WTC11 (cell line): ENCODE measurements around the gene TMEM17. TPM values are rescaled to one million over a fixed set of nuclear protein-coding genes. Genes with fewer than 3 reads are reported as not detected.

Experiments
- ATAC-seq: fragments of 200-7000 bp; cut with Tn5 transposase; 2 replicates; pipeline ENCODE4 v1.10.0; 2021; ENCODE audit warnings: mild to moderate bottlenecking, moderate library complexity
- CTCF ChIA-PET: fragments of 300-600 bp; sonication (Branson Sonifier 250); formaldehyde crosslinking; loops from one replicate; lab custom pipeline; 2021; ENCODE audit warnings: antibody characterized with exemption; lab: Charles Lee
- POLR2A ChIA-PET: fragments of 350-600 bp; sonication (Branson Sonifier 250); formaldehyde crosslinking; loops from one replicate; lab custom pipeline; 2021; ENCODE audit warnings: antibody characterized with exemption; lab: Charles Lee
- DNase-seq: peaks from one replicate; pipeline ENCODE4 v3.0.0; 2021; ENCODE audit warnings: low spot score
- H3K27ac Mint-ChIP-seq: 2 replicates; pipeline ENCODE4 v1.8.0; 2021; ENCODE audit warnings: mixed read lengths
- H3K27me3 Mint-ChIP-seq: 2 replicates; pipeline ENCODE4 v1.8.0; 2021; ENCODE audit warnings: low read depth, mild to moderate bottlenecking, moderate library complexity, mixed read lengths
- H3K36me3 Mint-ChIP-seq: 2 replicates; pipeline ENCODE4 v1.8.0; 2021; ENCODE audit warnings: mixed read lengths
- H3K4me1 Mint-ChIP-seq: 2 replicates; pipeline ENCODE4 v1.8.0; 2022; ENCODE audit warnings: mixed read lengths
- H3K4me3 Mint-ChIP-seq: 2 replicates; pipeline ENCODE4 v1.8.0; 2021; ENCODE audit warnings: mild to moderate bottlenecking, moderate library complexity, mixed read lengths
- H3K9me3 Mint-ChIP-seq: 2 replicates; pipeline ENCODE4 v1.8.0; 2021; ENCODE audit warnings: mixed read lengths
- AR ChIP-seq: fragments of 250-450 bp; sonication (Bioruptor Pico); IDR thresholded peaks from 2 replicates; pipeline ENCODE4 v1.9.0; 2021; ENCODE audit warnings: mild to moderate bottlenecking
- ATF3 ChIP-seq: sonication (generic); formaldehyde crosslinking; conservative IDR thresholded peaks from 2 replicates; pipeline ENCODE4 v1.8.1; 2022; ENCODE audit warnings: mild to moderate bottlenecking, missing genetic modification reagents
- CBFB ChIP-seq: sonication (generic); formaldehyde crosslinking; IDR thresholded peaks from 2 replicates; pipeline ENCODE4 v1.8.1; 2022; ENCODE audit warnings: mild to moderate bottlenecking, low read depth, missing genetic modification reagents
- CDX4 ChIP-seq: fragments of 250-450 bp; sonication (Bioruptor Pico); IDR thresholded peaks from 2 replicates; pipeline ENCODE4 v1.9.0; 2021; ENCODE audit warnings: moderate library complexity, mild to moderate bottlenecking, inconsistent platforms, borderline replicate concordance
- ELF4 ChIP-seq: sonication (generic); formaldehyde crosslinking; IDR thresholded peaks from 2 replicates; pipeline ENCODE4 v1.8.1; 2022; ENCODE audit warnings: low read depth, mild to moderate bottlenecking, moderate library complexity, missing genetic modification reagents
- ETV6 ChIP-seq: sonication (generic); formaldehyde crosslinking; IDR thresholded peaks from 2 replicates; pipeline ENCODE4 v1.8.1; 2022; ENCODE audit warnings: mild to moderate bottlenecking, missing genetic modification reagents
- FOXK1 ChIP-seq: sonication (generic); formaldehyde crosslinking; IDR thresholded peaks from 2 replicates; pipeline ENCODE4 v1.8.0; 2022; ENCODE audit warnings: mild to moderate bottlenecking, moderate library complexity, missing genetic modification reagents
- FOXP1 ChIP-seq: sonication (generic); formaldehyde crosslinking; IDR thresholded peaks from 2 replicates; pipeline ENCODE4 v1.8.0; 2022; ENCODE audit warnings: missing genetic modification reagents, mild to moderate bottlenecking, moderate library complexity, borderline replicate concordance
- GTF2I ChIP-seq: fragments of 250-450 bp; sonication (Bioruptor Pico); conservative IDR thresholded peaks from 2 replicates; pipeline ENCODE4 v1.4.0; 2021; ENCODE audit warnings: mild to moderate bottlenecking
- JAZF1 ChIP-seq: fragments of 250-450 bp; sonication (Bioruptor Pico); IDR thresholded peaks from 2 replicates; pipeline ENCODE4 v1.9.0; 2021; ENCODE audit warnings: moderate library complexity, mild to moderate bottlenecking, inconsistent platforms
- MLX ChIP-seq: sonication (generic); formaldehyde crosslinking; IDR thresholded peaks from 2 replicates; pipeline ENCODE4 v1.8.1; 2023; ENCODE audit warnings: mild to moderate bottlenecking, missing genetic modification reagents, moderate library complexity
- MXD4 ChIP-seq: fragments of 250-450 bp; sonication (Bioruptor Pico); IDR thresholded peaks from 2 replicates; pipeline ENCODE4 v1.8.0; 2021; ENCODE audit warnings: mild to moderate bottlenecking, moderate library complexity, borderline replicate concordance
- MYBL2 ChIP-seq: sonication (generic); formaldehyde crosslinking; IDR thresholded peaks from 2 replicates; pipeline ENCODE4 v1.8.1; 2023; ENCODE audit warnings: mild to moderate bottlenecking, moderate library complexity, missing genetic modification reagents
- OVOL2 ChIP-seq: fragments of 250-450 bp; sonication (Bioruptor Pico); IDR thresholded peaks from 2 replicates; pipeline ENCODE4 v1.9.0; 2021; ENCODE audit warnings: mild to moderate bottlenecking, borderline replicate concordance
- SMAD4 ChIP-seq: sonication (generic); formaldehyde crosslinking; IDR thresholded peaks from 2 replicates; pipeline ENCODE4 v1.8.0; 2022; ENCODE audit warnings: mild to moderate bottlenecking, missing genetic modification reagents
- SP1 ChIP-seq: sonication (generic); formaldehyde crosslinking; conservative IDR thresholded peaks from 2 replicates; pipeline ENCODE4 v1.8.1; 2022; ENCODE audit warnings: missing genetic modification reagents
- STAT6 ChIP-seq: sonication (generic); formaldehyde crosslinking; conservative IDR thresholded peaks from 2 replicates; pipeline ENCODE4 v1.8.1; 2023; ENCODE audit warnings: mild to moderate bottlenecking, low read depth, missing genetic modification reagents, moderate library complexity
- ZBTB21 ChIP-seq: sonication (generic); formaldehyde crosslinking; IDR thresholded peaks from 2 replicates; pipeline ENCODE4 v1.8.1; 2023; ENCODE audit warnings: mild to moderate bottlenecking, missing genetic modification reagents, borderline replicate concordance
- ZNF232 ChIP-seq: sonication (generic); formaldehyde crosslinking; IDR thresholded peaks from 2 replicates; pipeline ENCODE4 v1.8.0; 2022; ENCODE audit warnings: mild to moderate bottlenecking, missing genetic modification reagents
- ZNF281 ChIP-seq: sonication (generic); formaldehyde crosslinking; IDR thresholded peaks from 2 replicates; pipeline ENCODE4 v1.8.0; 2023; ENCODE audit warnings: mild to moderate bottlenecking, missing genetic modification reagents
- total RNA-seq: library from RNA; stranded (reverse); gene quantifications from 3 replicates; pipeline ENCODE4 v1.2.3, GENCODE V29; 2021
- TF ChIP-seq, protein P1 (sequence below): sonication (generic); formaldehyde crosslinking; IDR thresholded peaks from 2 replicates; pipeline ENCODE4 v1.8.0; 2022; ENCODE audit warnings: mild to moderate bottlenecking, missing genetic modification reagents
- TF ChIP-seq, protein P2 (sequence below): sonication (generic); formaldehyde crosslinking; IDR thresholded peaks from 2 replicates; pipeline ENCODE4 v1.8.0; 2022; ENCODE audit warnings: mild to moderate bottlenecking, missing genetic modification reagents

Gene TMEM17
- total RNA-seq, 1 experiment from 2014 or later: 1.2 TPM

GRCh38 chr2:62478093-62478580 lies 27.9 kb downstream of the TMEM17 start (continued):
- TF ChIP-seq ZBTB21 (CRISPR knock-in tag) (no peak), ELF4 (CRISPR knock-in tag) (no peak)

DNA sequence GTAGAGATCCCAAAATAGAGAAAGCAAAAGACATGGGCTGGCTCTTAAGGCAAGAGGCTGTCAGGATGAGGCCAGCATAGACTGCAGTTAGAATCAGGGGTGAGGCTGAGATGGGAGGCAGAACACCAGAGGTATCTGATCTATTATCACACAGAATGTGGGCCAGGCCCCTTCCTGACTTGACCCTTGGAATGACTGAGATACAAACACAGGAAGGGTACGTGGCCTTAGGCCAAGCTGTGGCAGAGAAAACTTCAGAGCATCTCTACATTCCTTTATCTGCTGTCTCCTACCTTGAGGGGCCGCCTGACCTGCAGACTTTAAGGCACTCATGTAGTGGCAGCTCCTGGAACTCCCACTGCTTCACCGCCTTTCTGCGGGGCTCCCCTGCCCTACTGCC lies 28.4 kb downstream of the TMEM17 start:
- peak; percentile 37 for ATAC-seq
- no peak overlapping the region for H3K27ac Mint-ChIP-seq
- no peak overlapping the region for H3K4me3 Mint-ChIP-seq
- no peaks in the 10 kb centered on the region for H3K9me3 Mint-ChIP-seq
- H3K36me3 Mint-ChIP-seq: no peaks in the 10 kb centered on the region
- H3K4me1 Mint-ChIP-seq: peaks cover 37% of the 10 kb centered on the region
- ChIA-PET POLR2A (interaction anchor here (1.8 kb wide), 1 partner anchor 12 kb away, joined by 7 read pairs; no protein-coding TSS in a partner anchor), CTCF (interaction anchor here (1.1 to 5.9 kb wide), 4 partner anchors 8 to 34 kb away, joined by 3 to 25 read pairs (median 10); no protein-coding TSS in a partner anchor)
- H3K27me3 Mint-ChIP-seq: no peaks in the 10 kb centered on the region
- DNase-seq: no peak
- no peak for TF ChIP-seq JAZF1 (CRISPR knock-in tag)
- TF ChIP-seq STAT6 (CRISPR knock-in tag): no peak
- no peak for TF ChIP-seq AR (CRISPR knock-in tag)
- no peak for TF ChIP-seq ATF3
- TF ChIP-seq MYBL2: no peak
- no peak for TF ChIP-seq MLX (CRISPR knock-in tag)
- TF ChIP-seq GTF2I: no peak
- TF ChIP-seq OVOL2 (CRISPR knock-in tag): no peak
- TF ChIP-seq MXD4 (CRISPR knock-in tag): no peak
- TF ChIP-seq ETV6 (CRISPR knock-in tag): no peak
- no peak for TF ChIP-seq FOXK1 (CRISPR knock-in tag)
- no peak for TF ChIP-seq SP1 (CRISPR knock-in tag)
- TF ChIP-seq ZNF281 (CRISPR knock-in tag): no peak
- no peak for TF ChIP-seq FOXP1 (CRISPR knock-in tag)
- no peak for TF ChIP-seq SMAD4 (CRISPR knock-in tag)
- no peak for TF ChIP-seq ZNF232 (CRISPR knock-in tag)
- no peak for TF ChIP-seq CDX4
- TF ChIP-seq, protein P1, sequence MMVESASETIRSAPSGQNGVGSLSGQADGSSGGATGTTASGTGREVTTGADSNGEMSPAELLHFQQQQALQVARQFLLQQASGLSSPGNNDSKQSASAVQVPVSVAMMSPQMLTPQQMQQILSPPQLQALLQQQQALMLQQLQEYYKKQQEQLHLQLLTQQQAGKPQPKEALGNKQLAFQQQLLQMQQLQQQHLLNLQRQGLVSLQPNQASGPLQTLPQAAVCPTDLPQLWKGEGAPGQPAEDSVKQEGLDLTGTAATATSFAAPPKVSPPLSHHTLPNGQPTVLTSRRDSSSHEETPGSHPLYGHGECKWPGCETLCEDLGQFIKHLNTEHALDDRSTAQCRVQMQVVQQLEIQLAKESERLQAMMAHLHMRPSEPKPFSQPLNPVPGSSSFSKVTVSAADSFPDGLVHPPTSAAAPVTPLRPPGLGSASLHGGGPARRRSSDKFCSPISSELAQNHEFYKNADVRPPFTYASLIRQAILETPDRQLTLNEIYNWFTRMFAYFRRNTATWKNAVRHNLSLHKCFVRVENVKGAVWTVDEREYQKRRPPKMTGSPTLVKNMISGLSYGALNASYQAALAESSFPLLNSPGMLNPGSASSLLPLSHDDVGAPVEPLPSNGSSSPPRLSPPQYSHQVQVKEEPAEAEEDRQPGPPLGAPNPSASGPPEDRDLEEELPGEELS (CRISPR knock-in tag): no peak
- TF ChIP-seq, protein P2, sequence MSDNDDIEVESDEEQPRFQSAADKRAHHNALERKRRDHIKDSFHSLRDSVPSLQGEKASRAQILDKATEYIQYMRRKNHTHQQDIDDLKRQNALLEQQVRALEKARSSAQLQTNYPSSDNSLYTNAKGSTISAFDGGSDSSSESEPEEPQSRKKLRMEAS: no peak
- no peak for TF ChIP-seq CBFB (CRISPR knock-in tag)
- TF ChIP-seq, all 79 proteins: peak for 0
